Measurements from ENCODE around the gene DGKI.

Gene DGKI

DNA sequence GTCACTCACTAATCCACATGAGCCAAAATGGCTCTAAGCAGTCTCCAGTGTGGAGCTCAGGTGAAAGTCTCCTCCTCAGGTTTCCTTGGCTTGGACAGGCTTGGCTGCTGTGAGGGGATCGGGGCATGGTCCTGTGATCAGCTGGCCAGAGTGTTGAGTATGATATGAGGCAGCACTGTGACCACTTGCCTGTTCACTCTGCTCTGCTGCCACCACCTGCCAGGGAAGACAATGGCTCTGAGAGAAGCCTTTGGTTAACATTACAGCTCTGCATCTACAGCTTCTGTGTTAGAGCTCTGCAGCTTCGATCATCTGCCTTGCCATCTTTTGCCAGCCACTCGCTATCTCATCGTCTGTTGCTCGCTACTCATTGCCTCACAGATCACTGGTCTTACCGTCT is 483.1 kb downstream of the DGKI start:
- DNase-seq (ENCODE audit: low read depth): no peak
- H3K4me3 ChIP-seq (ENCODE audit: low read length): no peak overlapping the region
- TF ChIP-seq, protein P1, sequence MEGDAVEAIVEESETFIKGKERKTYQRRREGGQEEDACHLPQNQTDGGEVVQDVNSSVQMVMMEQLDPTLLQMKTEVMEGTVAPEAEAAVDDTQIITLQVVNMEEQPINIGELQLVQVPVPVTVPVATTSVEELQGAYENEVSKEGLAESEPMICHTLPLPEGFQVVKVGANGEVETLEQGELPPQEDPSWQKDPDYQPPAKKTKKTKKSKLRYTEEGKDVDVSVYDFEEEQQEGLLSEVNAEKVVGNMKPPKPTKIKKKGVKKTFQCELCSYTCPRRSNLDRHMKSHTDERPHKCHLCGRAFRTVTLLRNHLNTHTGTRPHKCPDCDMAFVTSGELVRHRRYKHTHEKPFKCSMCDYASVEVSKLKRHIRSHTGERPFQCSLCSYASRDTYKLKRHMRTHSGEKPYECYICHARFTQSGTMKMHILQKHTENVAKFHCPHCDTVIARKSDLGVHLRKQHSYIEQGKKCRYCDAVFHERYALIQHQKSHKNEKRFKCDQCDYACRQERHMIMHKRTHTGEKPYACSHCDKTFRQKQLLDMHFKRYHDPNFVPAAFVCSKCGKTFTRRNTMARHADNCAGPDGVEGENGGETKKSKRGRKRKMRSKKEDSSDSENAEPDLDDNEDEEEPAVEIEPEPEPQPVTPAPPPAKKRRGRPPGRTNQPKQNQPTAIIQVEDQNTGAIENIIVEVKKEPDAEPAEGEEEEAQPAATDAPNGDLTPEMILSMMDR (conservative IDR thresholded peaks at IDR 0.05; ENCODE audit: low read length): no peak

DNA sequence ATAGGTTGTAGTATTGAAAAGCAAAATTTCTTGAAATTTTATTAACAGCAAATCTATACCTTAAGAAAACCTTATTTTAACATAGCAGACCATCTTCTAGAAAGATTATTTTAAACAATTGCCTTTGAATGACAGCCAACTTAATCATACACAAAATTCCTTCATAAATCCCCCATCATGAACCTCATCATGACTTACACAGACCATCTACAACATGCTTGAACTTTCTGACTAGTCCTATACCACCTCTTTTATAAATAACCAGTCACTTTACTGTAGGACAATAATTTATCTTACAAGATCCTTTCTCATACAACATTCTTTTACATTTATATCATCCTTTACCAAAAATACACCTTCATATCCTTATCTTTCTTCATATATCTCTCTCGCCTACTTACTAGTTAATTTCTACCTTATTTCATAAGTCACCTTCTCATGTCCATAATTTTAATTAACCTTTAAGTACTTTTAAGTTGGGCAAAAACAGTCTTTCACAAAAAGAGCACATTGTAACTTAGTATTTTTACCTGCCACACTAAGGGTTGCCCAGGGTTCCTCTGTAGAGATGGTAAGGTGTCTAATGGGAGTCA is 486.6 kb downstream of the DGKI start:
- no peak for DNase-seq (ENCODE audit: low read depth)

DNA sequence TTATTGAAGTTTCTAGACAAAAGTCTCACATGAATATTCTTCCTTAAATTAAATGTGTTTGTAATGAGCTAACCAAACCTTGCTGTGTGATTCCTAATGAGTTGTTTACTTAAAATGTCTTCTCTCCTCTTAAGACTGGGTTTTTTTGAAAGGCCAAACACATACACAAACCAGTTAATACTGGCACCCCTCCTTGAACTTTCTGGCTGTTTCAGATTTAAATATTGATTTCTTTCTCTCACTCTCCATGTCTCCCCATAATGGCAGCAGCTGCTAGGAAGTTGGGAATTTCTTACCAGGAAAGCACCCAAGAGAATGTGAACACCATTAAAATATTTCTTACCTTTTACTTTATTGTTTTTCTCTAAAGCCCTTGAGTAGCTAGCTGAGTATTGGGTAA is 491.8 kb downstream of the DGKI start:
- TF ChIP-seq, protein P1 (conservative IDR thresholded peaks at IDR 0.05; ENCODE audit: low read length): no peak

More for the DNA sequence above, 486.6 kb downstream of the DGKI start:
- TF ChIP-seq, protein P1 (conservative IDR thresholded peaks at IDR 0.05; ENCODE audit: low read length): no peak
- no peak overlapping the region for H3K4me3 ChIP-seq (ENCODE audit: low read length)

DNA sequence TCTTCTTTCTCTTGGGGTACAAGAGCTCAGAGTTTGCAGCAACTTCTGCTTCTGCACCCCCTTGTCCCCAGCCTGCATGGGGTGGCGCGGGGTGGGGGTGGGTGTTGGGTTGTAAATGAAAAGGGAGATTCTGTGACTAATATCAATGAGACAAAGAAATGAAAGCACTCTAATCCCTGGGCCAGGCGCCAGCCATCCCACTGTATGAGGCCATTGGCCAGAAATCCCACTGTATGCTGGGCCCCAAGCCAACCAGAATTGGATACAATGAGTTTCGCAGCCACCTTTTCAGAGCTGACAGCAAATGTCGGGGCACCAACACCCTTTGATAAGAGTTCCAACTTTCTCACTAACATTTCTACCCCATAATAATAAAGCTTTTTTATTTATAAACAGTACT is 492.4 kb downstream of the DGKI start:
- TF ChIP-seq, protein P1 (conservative IDR thresholded peaks at IDR 0.05; ENCODE audit: low read length): no peak
- no peak for DNase-seq (ENCODE audit: low read depth)
- H3K4me3 ChIP-seq (ENCODE audit: low read length): no peak overlapping the region

More for the DNA sequence above, 491.8 kb downstream of the DGKI start:
- no peak overlapping the region for H3K4me3 ChIP-seq (ENCODE audit: low read length)
- no peak for DNase-seq (ENCODE audit: low read depth)

DNA sequence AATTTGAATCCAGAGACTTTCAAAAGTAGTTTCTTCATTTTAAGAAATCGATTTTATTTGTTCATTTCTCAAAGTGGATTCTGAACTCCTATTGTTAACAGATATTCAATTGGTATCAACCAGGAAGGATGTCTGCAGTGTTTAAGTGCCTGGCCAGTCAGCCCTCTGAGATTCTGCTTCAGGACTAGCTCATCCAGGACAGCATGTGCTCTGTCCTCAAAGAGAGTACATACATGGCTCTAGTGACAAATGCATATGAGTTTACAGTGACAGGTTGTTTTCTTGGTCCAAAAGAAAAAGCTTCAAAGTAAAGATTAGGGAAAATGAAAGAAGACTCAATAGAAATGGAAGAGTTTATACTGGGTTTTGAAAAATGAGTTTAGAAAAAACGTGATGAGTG is 494.8 kb downstream of the DGKI start:
- DNase-seq (ENCODE audit: low read depth): no peak
- H3K4me3 ChIP-seq (ENCODE audit: low read length): no peak overlapping the region
- TF ChIP-seq, protein P1 (conservative IDR thresholded peaks at IDR 0.05; ENCODE audit: low read length): no peak

DNA sequence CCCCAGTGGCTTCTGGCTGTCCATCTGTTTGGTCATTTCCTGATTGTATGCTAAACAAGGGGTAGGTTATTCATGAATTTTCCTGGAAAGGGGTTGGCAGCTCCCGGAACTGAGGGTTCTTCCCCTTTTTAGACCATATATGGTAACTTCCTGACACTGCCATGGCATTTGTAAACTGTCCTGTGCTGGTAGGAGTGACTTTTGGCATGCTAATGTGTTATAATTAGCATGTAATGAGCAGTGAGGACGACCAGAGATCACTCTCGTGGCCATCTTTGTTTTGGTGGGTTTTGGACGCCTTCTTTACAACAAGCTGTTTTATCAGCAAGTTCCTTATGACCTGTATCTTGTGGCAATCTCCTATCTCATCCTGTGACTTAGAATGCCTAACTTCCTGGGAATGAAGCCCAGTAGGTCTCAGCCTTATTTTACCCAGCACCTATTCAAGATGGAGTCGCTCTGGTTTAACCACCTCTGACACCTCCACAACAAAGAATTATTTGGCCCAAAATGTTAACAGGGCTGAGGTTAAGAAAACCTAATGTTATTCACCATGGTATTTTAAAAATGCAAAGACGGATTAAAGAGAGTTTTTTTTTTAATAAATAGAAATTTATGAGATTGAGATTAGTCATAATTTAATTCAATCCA is 500.9 kb downstream of the DGKI start:
- no peak for DNase-seq (ENCODE audit: low read depth)
- H3K4me3 ChIP-seq (ENCODE audit: low read length): no peak overlapping the region
- TF ChIP-seq, protein P1 (conservative IDR thresholded peaks at IDR 0.05; ENCODE audit: low read length): no peak

DNA sequence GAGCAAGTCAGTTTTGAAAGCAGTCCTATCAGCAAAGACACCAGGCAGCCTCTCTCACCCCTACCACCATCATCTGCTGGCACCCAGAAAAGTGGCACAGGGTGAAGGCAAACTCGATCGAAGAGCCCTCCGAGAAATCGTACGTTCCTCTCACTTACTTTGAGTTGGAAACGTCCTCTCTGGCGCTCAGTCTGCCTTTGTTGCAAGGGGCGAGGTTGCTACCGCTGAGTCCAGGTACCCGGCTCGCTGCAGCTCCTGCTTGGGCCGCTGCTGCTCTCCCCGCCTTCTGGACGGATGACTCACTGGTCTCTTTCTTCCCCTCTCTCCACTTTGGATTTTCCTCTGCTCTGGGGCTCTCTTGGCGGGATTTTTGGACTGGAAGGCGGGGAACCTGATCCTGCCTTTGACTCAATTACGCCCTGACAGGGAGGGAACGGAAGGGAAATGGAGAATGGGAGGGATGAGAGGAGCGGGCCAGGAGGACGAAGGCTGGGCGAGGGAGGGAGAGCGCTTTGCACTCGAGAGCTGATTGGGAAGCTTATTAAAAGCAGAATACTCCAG is 503.4 kb downstream of the DGKI start, which contains the start of gene PTN:
PTN (minus strand) TSS at position 453 of the 561 bp plus-strand sequence. CDS start 88,760 bp downstream, outside the sequence.
- TF ChIP-seq, protein P1 (conservative IDR thresholded peaks at IDR 0.05; ENCODE audit: low read length): no peak
- peak; percentile 32 for DNase-seq (ENCODE audit: low read depth)
- H3K4me3 ChIP-seq (ENCODE audit: low read length): peak within 1 kb of the TSS; percentile 66
